GM10248 (cell line): Measurements from ENCODE around the gene PGP.

Experiments used
- CTCF ChIA-PET: fragments of 300-600 bp; sonication (Branson Sonifier 250); formaldehyde crosslinking; extraction: SDS; loops from one replicate; lab custom pipeline; 2021; ENCODE audit warnings: antibody characterized with exemption; lab: Yijun Ruan, JAX
- POLR2A ChIA-PET: fragments of 350-650 bp; sonication (Branson Sonifier 250); formaldehyde crosslinking; extraction: SDS; loops from one replicate; lab custom pipeline; 2020; ENCODE audit warnings: antibody characterized with exemption; lab: Yijun Ruan, JAX
- DNase-seq: peaks from one replicate; pipeline ENCODE4 v3.0.0; 2012; ENCODE audit errors: extremely low spot score
- TF ChIP-seq, protein P1 (sequence below): IDR thresholded peaks from 2 replicates; pipeline ENCODE4 v1.5.1; 2012; ENCODE audit warnings: mild to moderate bottlenecking, low read depth; ENCODE audit errors: extremely low read depth, missing control alignments, control extremely low read depth

PGP gene

DNA sequence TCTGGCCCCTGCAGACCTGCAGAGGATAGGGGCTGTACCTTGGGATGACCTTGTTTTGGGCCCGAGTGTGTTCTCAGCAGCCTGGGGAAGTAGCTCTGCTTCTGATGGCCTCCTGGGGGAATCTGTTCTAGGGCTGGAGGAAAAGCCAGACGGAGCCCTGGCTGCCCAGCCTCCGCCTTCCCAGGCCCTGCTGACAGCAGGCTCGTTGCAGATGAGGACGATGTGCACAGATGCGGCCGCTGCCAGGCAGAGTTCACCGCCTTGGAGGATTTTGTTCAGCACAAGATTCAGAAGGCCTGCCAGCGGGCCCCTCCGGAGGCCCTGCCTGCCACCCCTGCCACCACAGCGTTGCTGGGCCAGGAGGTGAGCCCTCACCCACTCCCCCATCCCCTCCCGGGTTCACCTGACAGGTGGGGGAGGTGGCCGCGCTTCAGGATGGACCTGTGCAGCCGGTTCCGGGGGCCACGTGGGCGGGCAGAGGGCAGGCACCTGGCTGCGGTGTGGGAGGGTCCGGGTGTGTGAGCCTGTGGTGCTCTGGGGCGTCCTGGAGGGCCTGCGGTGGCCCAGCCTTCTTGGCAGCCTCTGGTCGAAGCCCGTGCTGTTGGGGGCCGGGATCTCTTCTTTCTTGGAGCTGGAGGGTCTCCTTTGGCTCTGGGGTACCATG is 13.7 kb upstream of the PGP start:
- DNase-seq, result no peak
- POLR2A ChIA-PET, result interaction anchor here (0.6 to 0.7 kb wide), 2 partner anchors 212 to 300 kb away, joined by 3 to 8 read pairs; no protein-coding TSS in a partner anchor
- TF ChIP-seq, protein P1, sequence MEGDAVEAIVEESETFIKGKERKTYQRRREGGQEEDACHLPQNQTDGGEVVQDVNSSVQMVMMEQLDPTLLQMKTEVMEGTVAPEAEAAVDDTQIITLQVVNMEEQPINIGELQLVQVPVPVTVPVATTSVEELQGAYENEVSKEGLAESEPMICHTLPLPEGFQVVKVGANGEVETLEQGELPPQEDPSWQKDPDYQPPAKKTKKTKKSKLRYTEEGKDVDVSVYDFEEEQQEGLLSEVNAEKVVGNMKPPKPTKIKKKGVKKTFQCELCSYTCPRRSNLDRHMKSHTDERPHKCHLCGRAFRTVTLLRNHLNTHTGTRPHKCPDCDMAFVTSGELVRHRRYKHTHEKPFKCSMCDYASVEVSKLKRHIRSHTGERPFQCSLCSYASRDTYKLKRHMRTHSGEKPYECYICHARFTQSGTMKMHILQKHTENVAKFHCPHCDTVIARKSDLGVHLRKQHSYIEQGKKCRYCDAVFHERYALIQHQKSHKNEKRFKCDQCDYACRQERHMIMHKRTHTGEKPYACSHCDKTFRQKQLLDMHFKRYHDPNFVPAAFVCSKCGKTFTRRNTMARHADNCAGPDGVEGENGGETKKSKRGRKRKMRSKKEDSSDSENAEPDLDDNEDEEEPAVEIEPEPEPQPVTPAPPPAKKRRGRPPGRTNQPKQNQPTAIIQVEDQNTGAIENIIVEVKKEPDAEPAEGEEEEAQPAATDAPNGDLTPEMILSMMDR, result no peak
- CTCF ChIA-PET, result interaction anchor here (0.9 kb wide), 1 partner anchor 17 kb away, joined by 3 read pairs; no protein-coding TSS in a partner anchor

DNA sequence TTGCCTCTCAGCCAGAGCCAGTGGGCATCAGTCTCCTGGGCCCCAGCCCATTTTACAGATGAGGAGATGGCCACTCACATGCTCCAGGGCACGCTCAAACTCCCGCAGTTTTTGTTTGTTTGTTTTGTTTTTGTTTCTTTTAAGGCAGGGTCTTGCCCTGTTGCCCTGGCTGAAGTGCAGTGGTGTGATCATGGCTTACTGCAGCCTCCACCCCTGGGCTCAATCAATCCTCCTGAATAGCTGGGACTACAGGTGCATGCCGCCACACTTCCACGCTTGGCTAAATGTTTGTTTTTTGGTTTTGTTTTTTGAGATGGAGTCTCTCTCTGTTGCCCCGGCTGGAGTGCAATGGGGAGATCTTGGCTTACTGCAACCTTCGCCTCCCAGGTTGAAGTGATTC is 12.3 kb upstream of the PGP start:
- TF ChIP-seq, protein P1, result no peak
- ChIA-PET POLR2A (no interaction called here), CTCF (interaction anchor here (1.3 kb wide), 2 partner anchors 25 to 274 kb away, joined by 3 to 5 read pairs; partner anchors contain the start of gene ECI1)
- DNase-seq, result no peak

DNA sequence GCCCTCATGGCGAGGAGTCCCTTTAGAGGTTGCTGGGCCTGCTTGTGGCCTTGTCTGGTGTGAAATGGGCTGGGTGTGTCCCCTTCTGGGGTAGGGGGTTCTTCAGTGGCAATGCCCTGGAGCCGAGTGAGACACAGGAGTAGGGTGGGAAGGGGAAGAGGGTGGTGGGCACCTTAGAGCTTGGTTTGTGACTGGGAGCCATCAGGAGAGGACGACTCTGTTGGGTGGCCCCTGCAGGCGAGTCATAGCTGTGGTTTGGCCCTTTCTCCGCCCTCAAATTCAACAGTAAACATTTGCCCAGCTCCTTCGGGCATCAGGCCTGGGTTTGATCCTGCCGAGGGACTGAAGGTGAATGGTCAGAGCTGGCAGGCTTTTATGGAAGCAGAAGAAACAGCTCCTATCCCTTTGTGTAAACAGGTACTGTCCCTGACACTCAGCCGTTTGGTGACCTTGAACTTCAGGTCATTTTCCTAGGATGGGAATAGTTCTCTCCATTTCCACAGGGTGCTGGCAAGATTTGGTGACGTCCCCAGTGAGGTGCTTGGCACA is 11.7 kb upstream of the PGP start:
- TF ChIP-seq, protein P1, result no peak
- CTCF ChIA-PET, result interaction anchor here (1.3 kb wide), 2 partner anchors 25 to 275 kb away, joined by 3 to 5 read pairs; partner anchors contain the start of gene ECI1
- no peak for DNase-seq
- POLR2A ChIA-PET, result no interaction called here

DNA sequence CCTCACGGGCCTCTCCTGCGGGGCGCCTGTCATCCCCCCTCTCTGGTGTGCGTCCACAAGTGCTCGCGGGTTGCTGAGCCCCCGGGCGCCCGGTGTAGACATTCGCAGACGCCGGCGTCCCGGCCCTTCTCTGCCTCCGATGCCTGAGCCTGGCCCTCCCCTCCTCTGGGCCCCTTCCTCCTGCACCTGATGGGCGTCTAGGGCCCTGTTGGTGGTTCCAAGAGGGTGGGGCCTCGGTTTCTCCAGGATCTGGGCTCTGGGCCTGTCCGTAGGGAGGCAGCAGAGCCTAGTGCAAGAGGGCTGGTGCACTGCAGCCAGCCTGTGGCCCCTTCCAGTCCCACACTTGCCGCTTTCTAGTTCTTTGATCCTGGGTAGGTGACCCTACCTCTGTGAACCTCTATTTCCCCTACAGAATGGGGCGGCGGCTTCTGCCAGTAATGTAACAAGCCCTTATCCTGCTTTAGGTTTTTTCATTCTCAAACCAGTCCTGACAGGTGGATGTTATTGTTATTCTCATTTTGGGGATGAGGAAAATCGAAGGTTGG is 9.4 kb upstream of the PGP start:
- POLR2A ChIA-PET, result no interaction called here

DNA sequence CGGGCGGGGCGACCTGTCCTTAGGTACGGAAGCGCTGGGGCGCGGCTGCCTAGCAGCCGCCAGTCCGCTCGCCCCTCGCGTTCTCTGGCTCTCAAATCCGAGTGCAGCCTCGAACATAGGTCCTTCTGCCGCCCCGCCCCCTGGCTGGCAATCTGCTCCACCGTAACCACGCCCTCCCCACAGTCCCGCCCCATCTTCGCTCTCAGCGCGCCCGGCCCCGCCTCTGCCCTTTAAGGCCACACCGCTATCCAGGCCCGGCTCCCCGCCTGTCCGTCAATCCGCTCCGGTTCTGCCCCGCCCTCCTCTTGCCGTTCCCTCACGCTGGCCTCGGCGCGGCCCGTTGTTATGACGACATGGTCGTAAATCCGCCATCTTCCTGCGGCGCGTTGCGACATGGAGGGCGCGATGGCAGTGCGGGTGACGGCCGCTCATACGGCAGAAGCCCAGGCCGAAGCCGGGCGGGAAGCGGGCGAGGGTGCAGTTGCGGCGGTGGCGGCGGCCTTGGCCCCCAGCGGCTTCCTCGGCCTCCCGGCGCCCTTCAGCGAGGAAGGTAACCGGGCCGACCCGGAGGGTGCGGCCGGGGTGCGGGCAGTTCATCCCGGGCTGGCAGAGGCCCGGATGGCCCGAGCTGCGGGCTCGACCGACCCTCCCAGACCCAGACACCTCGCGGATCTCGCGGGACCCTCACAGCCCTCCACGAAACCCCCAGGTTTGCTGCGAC is 8.7 kb upstream of the PGP start, which contains the start of gene E4F1:
TSS of gene E4F1 (plus strand) at position 371 of the 721 bp plus-strand sequence. CDS start at position 394, 23 bp downstream.
- DNase-seq, result peak; percentile 100
- TF ChIP-seq, protein P1, result no peak
- ChIA-PET POLR2A (interaction anchor here (0.6 kb wide), 1 partner anchor 42 kb away, joined by 5 read pairs; no protein-coding TSS in a partner anchor), CTCF (interaction anchor here (0.9 kb wide), 1 partner anchor 17 kb away, joined by 4 read pairs; no protein-coding TSS in a partner anchor)

More for the DNA sequence above, 9.4 kb upstream of the PGP start:
- TF ChIP-seq, protein P1, result peak; percentile 25
- DNase-seq, result peak; percentile 56
- CTCF ChIA-PET, result no interaction called here

DNA sequence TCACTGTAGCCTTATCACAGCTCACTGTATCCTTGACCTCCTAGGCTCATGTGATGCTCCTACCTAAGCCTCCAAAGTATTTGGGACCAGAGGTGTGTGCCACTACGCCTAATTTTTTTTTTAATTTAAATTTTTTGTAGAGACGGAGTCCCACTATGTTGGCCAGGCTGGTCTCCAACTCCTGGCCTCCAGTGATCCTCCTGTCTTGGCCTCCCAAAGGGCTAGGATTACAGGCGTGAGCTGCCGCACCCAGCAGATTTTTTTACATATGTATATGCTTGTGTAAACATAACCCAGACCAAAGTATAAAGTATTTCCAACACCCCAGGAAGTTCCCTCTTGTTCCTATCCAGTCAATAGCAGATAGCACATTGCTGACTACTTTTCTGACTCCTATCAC is 1.7 kb upstream of the PGP start:
- TF ChIP-seq, protein P1, result no peak
- ChIA-PET CTCF (no interaction called here), POLR2A (no interaction called here)
- no peak for DNase-seq
